Stimulated activated CD4-positive, alpha-beta T cell treated with anti-CD3 and anti-CD28 coated beads, Interleukin-15, amount 100 ng/mL, for 48 hours (primary cell): ENCODE results near the gene NARF.
"Not testable (repeated sequence)": the region's sequence is repeated elsewhere in the genome, so short reads cannot be mapped to it uniquely, and the experiment has no call there.

ENCODE experiments used
- DNase-seq, 2 donors: peaks; one replicate each; pipeline ENCODE4 v3.0.0-alpha.2; 2020; ENCODE audit warnings: low read depth in 2 of 2

Gene NARF

GRCh38 chr17:82458179-82458884, at the start of gene NARF:
Gene NARF (plus strand): TSS chr17:82458741. CDS start chr17:82458804, 63 bp downstream.
- DNase-seq: peak; percentile 96 to 97

- DNase-seq: no peak
Observed at GRCh38 chr17:82408938-82409318, 49.6 kb upstream of the NARF start.

GRCh38 chr17:82410014-82410716, 48.4 kb upstream of the NARF start:
- DNase-seq: no peak

DNA sequence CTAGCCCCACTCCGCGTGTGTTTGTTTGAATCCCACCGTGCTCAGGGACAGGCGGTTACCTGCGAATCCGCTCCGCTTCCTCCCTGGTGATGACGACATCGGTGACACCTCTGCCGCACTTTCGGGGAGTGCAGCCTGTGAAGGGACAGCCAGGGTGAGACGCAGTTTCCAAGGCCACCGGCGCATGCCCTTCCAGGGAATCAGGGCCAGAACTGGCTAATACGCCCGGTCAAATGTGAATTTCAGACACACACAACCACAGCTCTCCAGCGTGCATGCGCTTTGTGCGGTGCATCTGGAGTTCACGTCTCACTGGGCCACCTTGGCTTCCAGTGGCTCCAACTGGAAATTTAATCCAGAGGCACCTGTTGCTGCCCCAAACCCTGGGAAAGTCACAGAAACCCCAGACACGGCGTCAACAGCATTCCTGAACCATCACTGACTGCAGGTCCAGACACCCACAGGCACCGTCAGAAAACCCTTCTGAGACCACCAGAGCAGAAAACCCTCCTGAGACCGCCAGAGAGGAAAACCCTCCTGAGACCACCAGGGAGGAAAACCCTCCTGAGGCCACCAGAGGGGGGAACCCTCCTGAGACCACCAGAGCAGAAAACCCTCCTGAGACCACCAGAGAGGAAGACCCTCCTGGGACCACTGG, 47.0 kb upstream of the NARF start:
- no peak for DNase-seq

GRCh38 chr17:82412081-82412480, 46.5 kb upstream of the NARF start:
- not testable (repeated sequence) for DNase-seq

- no peak for DNase-seq
Observed at GRCh38 chr17:82412535-82413520, 45.7 kb upstream of the NARF start.

DNA sequence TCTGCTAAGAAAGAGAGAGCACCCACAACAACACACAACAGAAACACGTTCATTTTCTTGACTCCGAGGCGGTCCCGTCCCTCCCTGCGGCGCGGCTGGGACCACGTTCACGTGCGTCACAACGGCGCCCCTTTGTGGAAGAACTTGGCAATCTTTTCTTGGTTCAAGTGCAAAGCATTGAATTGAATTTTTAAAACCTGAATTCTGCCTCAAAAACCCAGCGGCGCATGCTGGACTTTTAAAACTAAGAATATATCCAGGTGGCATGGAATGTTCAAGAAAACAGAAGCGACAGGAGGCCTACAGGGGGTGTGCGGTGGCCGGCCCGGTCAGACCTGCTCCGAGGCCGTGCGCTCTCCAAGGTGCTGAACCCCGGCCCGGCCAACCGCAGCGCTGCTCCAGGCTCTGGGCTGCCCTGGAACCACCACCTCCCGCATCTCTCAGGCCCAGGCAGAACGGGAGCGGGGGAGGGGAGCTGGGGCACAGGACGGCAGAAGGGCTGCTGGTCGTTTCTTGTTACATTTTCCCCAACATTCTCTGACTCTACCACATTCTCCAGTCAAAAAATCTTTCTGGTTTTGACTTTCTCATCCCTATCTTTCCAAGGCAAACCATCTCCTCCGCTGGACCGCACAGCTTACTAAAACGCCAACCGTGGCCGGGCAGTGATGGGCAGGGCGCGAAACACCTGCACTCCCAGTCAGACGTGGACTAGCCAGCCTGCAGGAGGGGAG, 43.8 kb upstream of the NARF start:
- DNase-seq: peak; percentile 50 to 70

GRCh38 chr17:82415336-82415735, 43.2 kb upstream of the NARF start:
- DNase-seq: no peak

DNA sequence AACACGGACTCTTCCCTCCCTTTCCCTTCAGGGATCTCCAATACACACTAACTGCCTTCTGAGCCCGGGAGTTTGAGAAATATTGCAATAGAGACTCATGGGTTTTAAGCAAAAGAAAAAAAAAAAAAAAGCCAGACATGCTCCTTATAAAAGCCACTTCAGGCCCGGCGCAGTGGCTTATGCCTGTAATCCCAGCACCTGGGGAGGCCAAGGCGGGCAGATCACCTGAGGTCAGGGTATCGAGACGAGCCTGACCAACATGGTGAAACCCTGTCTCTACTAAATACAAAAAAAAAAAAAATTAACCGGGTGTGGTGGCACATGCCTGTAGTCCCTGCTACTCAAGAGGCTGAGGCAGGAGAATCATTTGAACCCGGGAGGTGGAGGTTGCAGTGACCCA, 42.8 kb upstream of the NARF start:
- no peak for DNase-seq

- DNase-seq: no peak
Observed at GRCh38 chr17:82416264-82416663, 42.3 kb upstream of the NARF start.

DNA sequence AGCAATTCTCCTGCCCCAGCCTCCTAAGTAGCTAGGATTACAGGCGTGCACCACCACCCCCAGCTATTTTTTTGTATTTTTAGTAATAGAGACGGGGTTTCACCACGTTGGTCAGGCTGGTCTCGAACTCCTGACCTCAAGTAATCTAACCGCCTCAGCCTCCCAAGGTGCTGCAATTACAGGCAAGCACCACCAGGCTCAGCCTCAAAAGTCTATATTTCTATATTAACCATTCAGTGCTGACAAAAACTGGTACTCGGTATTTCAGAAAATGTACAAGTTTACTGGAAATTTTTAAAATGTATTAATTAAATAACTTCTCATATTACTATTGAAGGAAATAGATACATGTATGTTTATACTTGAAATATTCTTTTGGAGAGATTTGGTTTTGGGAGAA, 41.8 kb upstream of the NARF start:
- DNase-seq: no peak

- peak; percentile 64 to 83 for DNase-seq
Observed at GRCh38 chr17:82418001-82418986, 40.2 kb upstream of the NARF start, which contains the start of the genes HEXD and OGFOD3. Gene HEXD (plus strand): TSS chr17:82418347. CDS start chr17:82419800, 1,453 bp downstream. Gene OGFOD3 (minus strand): TSS chr17:82418586. CDS start chr17:82418485, 101 bp downstream.

- DNase-seq: no peak
Observed at GRCh38 chr17:82419540-82419939, 39.0 kb upstream of the NARF start.

- peak; percentile 40 to 53 for DNase-seq
Observed at GRCh38 chr17:82424001-82424862, 34.3 kb upstream of the NARF start.

DNA sequence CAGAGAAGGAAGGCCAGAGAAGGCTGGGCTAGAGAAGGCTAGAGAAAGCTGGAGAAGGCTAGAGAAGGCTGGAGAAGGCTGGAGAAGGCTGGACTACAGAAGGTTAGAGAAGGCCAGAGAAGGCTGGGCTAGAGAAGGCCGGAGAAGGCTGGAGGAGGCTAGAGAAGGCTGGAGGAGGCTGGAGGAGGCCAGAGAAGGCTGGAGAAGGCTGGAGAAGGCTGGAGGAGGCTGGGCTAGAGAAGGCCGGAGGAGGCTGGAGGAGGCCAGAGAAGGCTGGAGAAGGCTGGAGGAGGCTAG, 33.7 kb upstream of the NARF start:
- no peak for DNase-seq

DNA sequence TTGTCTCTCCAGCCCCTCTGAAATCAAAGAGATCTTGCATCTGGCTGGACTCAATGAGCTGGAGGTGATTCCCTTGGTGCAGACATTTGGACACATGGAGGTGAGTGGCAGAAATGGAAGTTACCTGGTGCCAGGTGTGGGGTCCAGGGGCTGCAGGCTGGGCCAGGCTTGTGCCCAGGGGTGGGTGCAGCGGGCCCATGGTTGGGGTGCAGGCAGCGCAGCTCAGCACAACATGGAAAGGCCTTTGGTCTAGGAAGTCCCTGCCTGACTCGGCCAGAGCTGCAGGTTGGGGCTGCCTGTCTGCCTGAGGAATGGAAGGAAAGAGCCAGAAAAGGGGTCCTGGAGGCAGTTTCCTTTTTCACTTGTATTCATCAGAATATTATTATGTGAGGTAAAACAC, 30.0 kb upstream of the NARF start:
- no peak for DNase-seq

DNA sequence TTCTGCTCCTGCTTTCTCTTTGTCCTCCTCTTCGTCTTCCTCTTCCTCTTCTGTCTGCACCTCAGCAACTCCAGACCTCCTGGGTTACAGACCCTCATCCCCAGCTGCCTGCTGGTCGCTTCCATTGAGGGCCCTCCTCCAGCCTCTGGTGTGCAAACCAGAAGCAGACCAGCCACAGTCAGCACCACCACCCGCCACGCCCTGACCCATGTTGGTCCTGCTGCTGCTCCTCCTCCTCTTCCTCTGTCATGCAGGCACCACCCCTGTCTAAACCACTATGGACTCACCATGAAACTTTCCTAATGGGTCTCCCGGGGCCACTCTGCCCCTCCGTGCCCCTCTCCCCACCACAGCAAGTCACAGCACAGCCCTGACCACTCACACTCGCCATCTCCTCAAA, 28.7 kb upstream of the NARF start:
- DNase-seq: no peak

DNA sequence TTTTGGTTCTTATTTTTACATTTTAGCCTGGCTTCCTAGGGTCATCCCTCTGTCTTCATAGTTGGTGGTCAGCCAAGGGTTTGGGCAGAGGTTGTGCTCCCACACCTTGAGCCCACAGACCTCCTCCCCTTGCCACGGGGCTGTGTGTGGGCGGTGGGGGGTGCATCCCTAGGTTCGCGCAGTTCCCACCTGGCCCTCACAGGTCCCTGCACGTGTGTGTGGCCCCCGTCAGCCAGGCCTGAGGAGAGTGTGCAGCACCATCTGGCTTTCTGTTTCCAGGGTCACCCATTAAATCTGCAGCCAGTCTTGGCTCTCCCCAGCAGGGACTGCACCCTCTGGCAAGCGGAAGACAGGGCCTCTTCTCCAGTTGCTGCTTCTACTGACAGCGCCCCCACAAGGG, 26.5 kb upstream of the NARF start:
- no peak for DNase-seq
